HG03575 (cell line): ENCODE measurements around the gene DENND1A.
"Not testable (repeated sequence)": the region's sequence is repeated elsewhere in the genome, so short reads cannot be mapped to it uniquely, and the experiment has no call there.

Source experiments
- ATAC-seq: cut with Tn5 transposase; IDR thresholded peaks from one replicate; pipeline ENCODE4 v1.9.1; 2021; ENCODE audit not compliant: unreplicated experiment, insufficient number of reproducible peaks, low FRiP score; ENCODE audit errors: extremely low read depth

DENND1A gene

GRCh38 chr9:123412171-123412820 lies 517.6 kb downstream of the DENND1A start:
- no peak for ATAC-seq

- no peak for ATAC-seq
Measured at GRCh38 chr9:123411636-123412035, 518.3 kb downstream of the DENND1A start.

GRCh38 chr9:123411191-123411590 lies 518.7 kb downstream of the DENND1A start:
- ATAC-seq = no peak

GRCh38 chr9:123410281-123410910 lies 519.5 kb downstream of the DENND1A start:
- no peak for ATAC-seq

- ATAC-seq = no peak
Measured at GRCh38 chr9:123408313-123409262, 521.3 kb downstream of the DENND1A start.

- ATAC-seq = no peak
Measured at GRCh38 chr9:123407217-123407851, 522.6 kb downstream of the DENND1A start.

- ATAC-seq = no peak
Measured at GRCh38 chr9:123406691-123407216, 523.2 kb downstream of the DENND1A start.

GRCh38 chr9:123406016-123406415 lies 523.9 kb downstream of the DENND1A start:
- no peak for ATAC-seq

- no peak for ATAC-seq
Measured at GRCh38 chr9:123402981-123403509, 526.9 kb downstream of the DENND1A start.

- ATAC-seq = no peak
Measured at GRCh38 chr9:123401879-123402513, 527.9 kb downstream of the DENND1A start.

- no peak for ATAC-seq
Measured at GRCh38 chr9:123400926-123401503, 528.9 kb downstream of the DENND1A start.

GRCh38 chr9:123399803-123400378 lies 530.0 kb downstream of the DENND1A start:
- no peak for ATAC-seq

- not testable (repeated sequence) for ATAC-seq
Measured at GRCh38 chr9:123398938-123399337, 531.0 kb downstream of the DENND1A start.

GRCh38 chr9:123397975-123398374 lies 532.0 kb downstream of the DENND1A start:
- no peak for ATAC-seq

GRCh38 chr9:123395689-123396511 lies 534.0 kb downstream of the DENND1A start:
- ATAC-seq = no peak

- ATAC-seq = no peak
Measured at GRCh38 chr9:123395276-123395688, 534.6 kb downstream of the DENND1A start.
